Osteocyte (in vitro differentiated cells): ENCODE results near the gene PPIF. TPM values are rescaled to one million over a fixed set of nuclear protein-coding genes. Genes with fewer than 3 reads are reported as not detected.
A peak's percentile ranks its signal among the peaks of the same experiment; 100 is the strongest.

Experiments used
- DNase-seq: peaks from one replicate; pipeline ENCODE4 v3.0.0; 2021; ENCODE audit warnings: mixed read lengths; ENCODE audit not compliant: unreplicated experiment; ENCODE audit errors: extremely low spot score
- H3K27ac Mint-ChIP-seq: one replicate; pipeline ENCODE4 v1.8.0; 2021; ENCODE audit warnings: mild to moderate bottlenecking, mixed read lengths; ENCODE audit not compliant: unreplicated experiment
- H3K27me3 Mint-ChIP-seq: one replicate; pipeline ENCODE4 v1.8.0; 2021; ENCODE audit warnings: mixed read lengths; ENCODE audit not compliant: unreplicated experiment
- H3K36me3 Mint-ChIP-seq: one replicate; pipeline ENCODE4 v1.8.0; 2021; ENCODE audit warnings: mixed read lengths; ENCODE audit not compliant: unreplicated experiment
- H3K4me1 Mint-ChIP-seq: one replicate; pipeline ENCODE4 v1.8.0; 2021; ENCODE audit warnings: mixed read lengths; ENCODE audit not compliant: unreplicated experiment
- H3K4me3 Mint-ChIP-seq: one replicate; pipeline ENCODE4 v1.8.0; 2021; ENCODE audit warnings: mild to moderate bottlenecking, moderate library complexity, mixed read lengths; ENCODE audit not compliant: unreplicated experiment
- H3K9me3 Mint-ChIP-seq: one replicate; pipeline ENCODE4 v1.8.0; 2021; ENCODE audit warnings: mixed read lengths; ENCODE audit not compliant: unreplicated experiment
- CTCF ChIP-seq: fragments of 200-600 bp; sonication (generic); IDR thresholded peaks from 2 replicates; pipeline ENCODE4 v1.5.0; 2021; ENCODE audit warnings: antibody characterized with exemption, mild to moderate bottlenecking, moderate library complexity
- total RNA-seq: library from RNA; stranded (reverse); gene quantifications from 2 replicates; pipeline ENCODE4 v1.2.1, GENCODE V29; 2021

PPIF gene
- total RNA-seq, 1 donor from 2014 or later: 17.0 TPM

DNA sequence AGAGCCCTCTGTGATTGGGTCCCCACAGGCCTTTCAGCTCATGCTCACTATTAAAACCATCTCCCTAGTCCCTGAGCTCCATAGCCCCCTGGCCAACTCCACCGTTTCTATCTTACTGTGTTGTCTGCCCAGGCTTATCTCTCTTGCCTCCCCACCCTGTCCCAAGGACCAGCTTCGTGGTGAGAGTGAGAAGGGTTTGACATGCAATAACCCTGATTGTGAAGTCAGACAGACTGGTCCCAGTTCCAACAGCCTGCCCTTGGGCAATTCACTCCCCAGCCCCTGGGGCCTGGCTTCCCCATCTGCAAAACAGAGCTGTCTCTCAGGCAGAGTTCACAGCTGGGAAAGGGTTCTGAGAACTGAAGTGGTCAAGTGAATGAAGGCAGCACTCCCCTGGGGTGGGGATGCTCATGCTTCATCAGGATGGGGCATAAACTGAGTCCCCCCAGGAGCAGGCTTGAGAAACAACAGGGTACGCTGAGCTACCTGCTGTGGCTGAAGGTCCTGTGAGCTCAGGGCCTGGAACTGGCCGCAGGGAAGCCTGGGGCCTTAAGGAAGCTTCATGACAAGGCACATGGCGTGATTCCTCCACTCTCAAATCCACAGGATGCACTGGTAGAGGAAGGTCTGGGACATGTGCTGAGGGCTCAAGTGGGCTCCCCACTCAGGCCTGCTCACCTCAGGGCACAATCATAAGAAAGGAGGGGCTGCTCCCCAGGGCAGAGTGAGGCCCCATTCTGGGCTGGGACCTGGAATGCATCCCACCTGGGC is 1.8 kb upstream of the PPIF start:
- no peaks in the 10 kb centered on the region for H3K27me3 Mint-ChIP-seq
- no peak for TF ChIP-seq CTCF
- H3K4me3 Mint-ChIP-seq: no peak overlapping the region
- H3K27ac Mint-ChIP-seq: no peak overlapping the region
- peaks cover 20% of the 10 kb centered on the region for H3K4me1 Mint-ChIP-seq
- DNase-seq: no peak
- H3K9me3 Mint-ChIP-seq: no peaks in the 10 kb centered on the region
- peaks cover 7% of the 10 kb centered on the region for H3K36me3 Mint-ChIP-seq

DNA sequence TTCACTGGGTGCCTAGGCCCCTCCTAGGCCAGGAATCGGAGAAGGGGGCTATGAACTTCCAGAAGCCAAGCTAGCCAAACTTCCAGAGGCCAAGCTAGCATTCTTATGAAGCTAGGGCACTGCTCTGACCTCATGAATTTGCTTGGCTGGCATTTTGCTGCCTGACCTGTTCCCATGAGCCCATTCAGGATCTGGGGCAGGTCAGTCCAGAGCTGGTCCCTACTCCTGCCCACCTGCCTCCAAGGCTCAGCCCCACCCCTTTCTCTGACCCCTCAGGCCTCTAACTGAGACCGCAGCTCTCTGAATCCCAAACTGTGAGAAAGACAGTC is 1.3 kb upstream of the PPIF start:
- H3K27me3 Mint-ChIP-seq: no peaks in the 10 kb centered on the region
- peaks cover 20% of the 10 kb centered on the region for H3K4me1 Mint-ChIP-seq
- no peak overlapping the region for H3K4me3 Mint-ChIP-seq
- no peaks in the 10 kb centered on the region for H3K9me3 Mint-ChIP-seq
- H3K27ac Mint-ChIP-seq: no peak overlapping the region
- TF ChIP-seq CTCF: no peak
- peaks cover 7% of the 10 kb centered on the region for H3K36me3 Mint-ChIP-seq
- peak; percentile 64 for DNase-seq

DNA sequence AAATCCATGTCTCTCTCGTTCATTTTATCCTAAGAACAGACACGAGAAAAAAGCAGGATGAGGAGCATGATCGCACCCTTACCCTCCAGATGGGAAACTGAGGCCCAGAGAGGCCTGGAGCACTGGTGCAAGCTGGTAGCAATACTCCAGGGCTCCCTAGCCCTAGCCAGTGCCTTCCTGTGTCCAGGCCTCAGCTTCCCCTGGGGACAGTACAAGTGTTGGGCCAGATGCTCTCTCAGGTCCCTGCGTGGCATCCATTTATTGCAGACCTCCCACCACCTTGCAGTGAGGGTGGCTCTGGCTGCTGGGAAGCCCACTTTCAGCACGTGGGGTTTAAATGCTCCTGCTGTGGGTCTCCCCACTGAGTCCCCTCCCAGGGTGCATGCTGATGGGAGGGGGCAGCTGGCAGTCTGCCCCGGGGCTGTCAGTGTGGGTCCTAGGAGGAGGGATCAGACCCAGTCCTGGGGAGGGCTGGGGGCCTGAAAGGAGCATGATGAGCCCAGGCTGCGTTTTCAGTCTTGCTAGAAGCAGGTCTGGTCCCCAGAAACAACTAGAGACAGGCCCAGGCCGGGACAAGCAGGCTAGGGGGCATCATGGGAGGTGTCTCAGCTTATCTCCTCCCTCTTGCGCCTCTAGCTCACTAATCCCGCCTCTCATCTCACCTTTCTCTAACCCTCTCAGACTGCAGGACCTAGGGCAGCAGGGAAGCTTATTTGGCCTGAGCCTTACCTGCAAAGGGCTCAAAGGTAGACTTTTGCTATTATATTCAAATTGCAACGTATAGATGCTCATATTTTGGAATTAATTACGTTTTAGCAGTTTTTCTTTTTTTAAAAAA is 662 bp upstream of the PPIF start:
- Mint-ChIP-seq H3K36me3 (peaks cover 7% of the 10 kb centered on the region), H3K4me3 (no peak overlapping the region), H3K9me3 (no peaks in the 10 kb centered on the region), H3K27me3 (no peaks in the 10 kb centered on the region), H3K27ac (no peak overlapping the region), H3K4me1 (peaks cover 20% of the 10 kb centered on the region)
- no peak for TF ChIP-seq CTCF
- DNase-seq: peak; percentile 67

DNA sequence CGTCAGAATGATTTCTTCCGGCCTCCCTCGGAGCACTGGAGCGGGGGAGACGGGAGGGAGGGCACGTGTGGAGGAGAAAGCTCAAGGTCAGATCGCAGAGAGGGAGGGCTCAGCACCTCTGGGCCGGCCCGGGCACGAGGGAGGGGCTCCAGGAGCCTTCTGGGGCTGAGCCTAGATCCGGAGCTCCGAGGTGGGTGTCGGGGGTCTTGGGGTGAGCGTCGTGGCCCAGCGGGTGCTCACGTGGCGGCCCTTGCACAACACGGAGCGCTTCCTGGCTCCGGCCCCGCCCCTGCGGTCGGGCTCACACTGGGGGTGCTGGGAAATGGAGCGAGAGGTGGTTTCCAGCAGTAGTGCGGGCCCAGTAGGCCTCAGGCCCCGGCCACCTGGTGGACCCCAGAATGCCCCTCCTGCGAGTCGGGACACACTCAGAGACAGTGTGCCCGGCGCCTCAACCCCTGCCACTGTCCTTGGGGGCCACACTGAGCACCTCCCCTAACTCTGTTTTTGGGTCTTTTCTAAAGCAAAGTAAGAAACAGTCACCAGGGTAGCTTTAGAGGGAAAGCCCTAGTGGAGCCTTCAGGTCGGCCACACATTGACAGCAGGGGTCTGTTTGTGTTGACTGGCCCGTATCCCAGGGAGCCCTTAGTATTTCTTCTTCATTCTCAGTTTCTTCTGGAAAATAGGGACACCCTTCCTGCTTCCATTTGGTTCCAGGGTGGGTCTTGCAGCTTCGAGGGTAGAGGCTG is 798 bp downstream of the PPIF start:
- H3K4me1 Mint-ChIP-seq: peaks cover 20% of the 10 kb centered on the region
- peaks cover 14% of the 10 kb centered on the region for H3K36me3 Mint-ChIP-seq
- H3K9me3 Mint-ChIP-seq: no peaks in the 10 kb centered on the region
- TF ChIP-seq CTCF: no peak
- H3K27me3 Mint-ChIP-seq: no peaks in the 10 kb centered on the region
- peak; percentile 85 for DNase-seq
- H3K27ac Mint-ChIP-seq: peak overlapping the region; percentile 81
- H3K4me3 Mint-ChIP-seq: peak overlapping the region; percentile 77

- Mint-ChIP-seq H3K4me1 (peaks cover 20% of the 10 kb centered on the region), H3K27ac (peak overlapping the region; percentile 81), H3K27me3 (no peaks in the 10 kb centered on the region), H3K4me3 (peak overlapping the region; percentile 77), H3K9me3 (no peaks in the 10 kb centered on the region), H3K36me3 (peaks cover 19% of the 10 kb centered on the region)
- TF ChIP-seq CTCF: no peak
- DNase-seq: no peak
These were observed 1.3 kb downstream of the PPIF start for GRCh38 chr10:79348640-79348988.
